SU-DHL-6 (cell line): ENCODE data around the gene MYT1.

ENCODE experiments used
- CTCF ChIP-seq: fragments of 200-600 bp; sonication (generic); IDR thresholded peaks from one replicate; pipeline ENCODE4 v1.5.1; 2017; ENCODE audit warnings: antibody characterized with exemption, mild to moderate bottlenecking, low read length, moderate library complexity; ENCODE audit not compliant: insufficient read depth, poor library complexity, severe bottlenecking
- EZH2phosphoT487 ChIP-seq: fragments of 200-600 bp; sonication (generic), shearing (Covaris generic); conservative IDR thresholded peaks from 2 replicates; pipeline ENCODE4 v1.6.1; 2018; ENCODE audit warnings: mild to moderate bottlenecking, antibody characterized with exemption, low read length, moderate library complexity, mixed read lengths

DNA sequence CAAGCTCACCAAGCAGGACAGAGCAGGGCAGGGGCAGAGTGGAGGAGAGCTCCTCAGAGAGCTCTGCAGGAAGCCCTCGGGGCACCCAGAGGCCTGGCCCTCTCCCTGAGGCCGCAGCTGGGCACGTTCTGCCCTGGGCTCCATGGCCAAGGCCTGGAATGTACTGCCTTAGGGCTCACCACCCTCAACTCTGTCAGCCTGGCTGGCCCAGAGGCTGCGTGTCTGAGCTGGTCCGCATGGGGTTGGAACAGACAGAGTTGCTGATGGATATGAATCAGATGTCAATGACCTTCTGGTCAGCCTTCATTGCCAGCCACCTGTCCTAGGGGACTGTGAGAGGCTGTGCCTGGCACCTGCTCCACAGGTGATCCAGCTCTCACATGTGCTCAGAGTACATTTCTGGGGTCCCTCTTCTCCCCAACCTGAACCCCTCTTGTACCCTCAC, 58.1 kb downstream of the MYT1 start:
- TF ChIP-seq CTCF (no peak), EZH2phosphoT487 (no peak)
